K562 (cell line): ENCODE measurements around the gene PDIA2. TPM values are rescaled to one million over a fixed set of nuclear protein-coding genes. Genes with fewer than 3 reads are reported as not detected.

Experiments
- ATAC-seq: fragments of 200-7000 bp; cut with Tn5 transposase; 3 replicates; pipeline ENCODE4 v1.9.1; 2020; ENCODE audit warnings: moderate library complexity
- BruUV-seq: library from RNA; stranded (reverse); fragments of 400-500 nt; replicated peaks from 2 replicates; lab custom pipeline; 2021; lab: Mats Ljungman, UMichigan
- CTCF ChIA-PET: fragments of 300-600 bp; formaldehyde crosslinking; extraction: SDS; loops from one replicate; lab custom pipeline; 2021; ENCODE audit warnings: low intra/inter-chr PET ratio; lab: Yijun Ruan, JAX
- POLR2A ChIA-PET: fragments of 300-600, 350-650 bp; sonication (Branson Sonifier 250); formaldehyde crosslinking; extraction: SDS; loops from one replicate; lab custom pipeline; 2021; ENCODE audit warnings: antibody characterized with exemption, inconsistent platforms; lab: Yijun Ruan, JAX
- DNase-seq, 4 experiments: peaks; one replicate each; pipeline versions ENCODE4 v3.0.0 to v3.0.0-alpha.2; 2011 to 2018; ENCODE audit warnings: low spot score in 3 of 4, mixed read lengths in 3 of 4; ENCODE audit errors: extremely low read depth in 1 of 4
- FAIRE-seq: peaks from 2 replicates; lab custom pipeline; 2011; peaks lifted over from hg19 to GRCh38; lab: Jason Lieb, UNC
- H2AFZ ChIP-seq: 2 replicates; pipeline ENCODE4 v1.6.0; 2011; ENCODE audit warnings: low read depth, low read length, control low read depth, inconsistent platforms
- H3K27ac ChIP-seq: fragments of 200-600 bp; 3 replicates; pipeline ENCODE4 v1.8.0; 2011; ENCODE audit warnings: low read depth, mild to moderate bottlenecking, control low read depth, inconsistent platforms, low read length, moderate library complexity, mixed read lengths; ENCODE audit errors: extremely low read depth
- H3K27me3 ChIP-seq, 2 experiments: fragments of 300-600 bp in 1 of 2; 2 replicates in 1 of 2; 3 replicates in 1 of 2; pipeline versions ENCODE4 v1.6.0 to v1.8.0; 2011; ENCODE audit warnings: inconsistent platforms in 2 of 2, low read length in 2 of 2, mild to moderate bottlenecking in 1 of 2, mixed read lengths in 1 of 2, moderate library complexity in 1 of 2; ENCODE audit not compliant: control insufficient read depth in 2 of 2, insufficient read depth in 2 of 2
- H3K36me3 ChIP-seq: fragments of 300-600 bp; 3 replicates; pipeline ENCODE4 v1.8.0; 2011; ENCODE audit warnings: mild to moderate bottlenecking, low read length, inconsistent platforms; ENCODE audit not compliant: control insufficient read depth, insufficient read depth
- H3K4me1 ChIP-seq, 2 experiments: fragments of 200-600 bp in 1 of 2; replicated peaks in 1 of 2; 2 replicates in 1 of 2; 3 replicates in 1 of 2; pipeline versions ENCODE4 v1.5.1 to v1.8.0; 2011; ENCODE audit warnings: inconsistent platforms in 2 of 2, low read length in 2 of 2, mild to moderate bottlenecking in 1 of 2, mixed read lengths in 1 of 2, moderate library complexity in 1 of 2; ENCODE audit not compliant: control insufficient read depth in 2 of 2, insufficient read depth in 2 of 2
- H3K4me2 ChIP-seq: 2 replicates; pipeline ENCODE4 v1.6.1; 2011; ENCODE audit warnings: low read length, control low read depth, inconsistent platforms, mixed read lengths; ENCODE audit not compliant: insufficient read depth
- H3K4me3 ChIP-seq: fragments of 200-600 bp; sonication (generic), shearing (Covaris generic); 2 replicates; pipeline ENCODE4 v1.5.1; 2016; ENCODE audit warnings: control low read depth, inconsistent platforms
- H3K79me2 ChIP-seq: fragments of 200-600 bp; 3 replicates; pipeline ENCODE4 v1.8.0; 2011; ENCODE audit warnings: low read length, inconsistent platforms; ENCODE audit not compliant: control insufficient read depth, insufficient read depth
- H3K9ac ChIP-seq, 2 experiments: 2 replicates each; pipeline versions ENCODE4 v1.6.0 to v1.6.1; 2011; ENCODE audit warnings: low read depth in 2 of 2, low read length in 2 of 2, control low read depth in 1 of 2, inconsistent platforms in 1 of 2, mild to moderate bottlenecking in 1 of 2, mixed read lengths in 1 of 2; ENCODE audit not compliant: insufficient read depth in 1 of 2
- H3K9me1 ChIP-seq: one replicate; pipeline ENCODE4 v1.6.0; 2011; ENCODE audit warnings: inconsistent platforms, mild to moderate bottlenecking, low read length, moderate library complexity; ENCODE audit not compliant: control insufficient read depth, insufficient read depth
- H3K9me3 ChIP-seq: replicated peaks from 2 replicates; pipeline ENCODE4 v1.5.1; 2011; ENCODE audit warnings: low read depth, low read length, inconsistent platforms; ENCODE audit not compliant: control insufficient read depth, insufficient read depth
- H4K20me1 ChIP-seq: replicated peaks from 2 replicates; pipeline ENCODE4 v1.6.1; 2011; ENCODE audit warnings: low read length, inconsistent platforms, mixed read lengths; ENCODE audit not compliant: control insufficient read depth, insufficient read depth
- PCBP1 ChIP-seq: fragments of 200-400 bp; formaldehyde crosslinking; IDR thresholded peaks from 2 replicates; pipeline ENCODE4 v1.6.1; 2018; ENCODE audit warnings: mild to moderate bottlenecking, low read depth, low read length; ENCODE audit not compliant: poor library complexity, severe bottlenecking
- STAT6 ChIP-seq: sonication (generic); formaldehyde crosslinking; IDR thresholded peaks from 2 replicates; pipeline ENCODE4 v1.8.1; 2023; ENCODE audit warnings: mild to moderate bottlenecking, missing genetic modification reagents
- ZBTB7A ChIP-seq: IDR thresholded peaks from 2 replicates; pipeline ENCODE4 v1.6.1; 2011; ENCODE audit warnings: low read depth, mild to moderate bottlenecking, low read length, moderate library complexity, borderline replicate concordance; ENCODE audit not compliant: control insufficient read depth
- ZNF695 ChIP-seq: fragments of 450-650 bp; formaldehyde crosslinking; IDR thresholded peaks from 2 replicates; pipeline ENCODE4 v1.4.0; 2020; ENCODE audit warnings: mild to moderate bottlenecking, moderate library complexity
- WGBS: fragments of 100-300 bp; shearing (Covaris generic); methylation state at CpG from one replicate; pipeline ENCODE4 v1.1.6; 2016; ENCODE audit warnings: low coverage, mixed read lengths; ENCODE audit not compliant: insufficient coverage; ENCODE audit errors: missing lambda C conversion rate; 5-methylcytosine and 5-hydroxymethylcytosine counted together
- in situ Hi-C: fragments of 300-500 bp; cut with MboI; formaldehyde crosslinking; loops from 4 replicates; pipeline ENCODE4 v1.15.0; 2018; ENCODE audit warnings: inconsistent platforms, mixed read lengths
- intact Hi-C: fragments of 100-400 bp; cut with micrococcal nuclease; formaldehyde crosslinking; loops from 2 replicates; pipeline ENCODE4 v1.14.2; 2022
- polyA plus RNA-seq, 8 experiments: library from polyadenylated mRNA; depleted of rRNA in 4 of 8; stranded (reverse) in 5 of 8; unstranded in 3 of 8; fragments of >200 nt; fragmentation: Nextera tagmentation in 2 of 8; fragmentation: Illumina TruSeq in 1 of 8; extraction: Ambion mirVana in 2 of 8; extraction: Trizol in 1 of 8; gene quantifications; 2 replicates each; pipeline versions ENCODE4 v1.2.1 to v1.2.3, GENCODE V29; 2011 to 2014; ENCODE audit warnings: inconsistent platforms in 1 of 8, missing spikeins in 1 of 8
- total RNA-seq, 7 experiments: library from RNA; depleted of rRNA in 6 of 7; stranded (reverse); fragments of >200 nt in 6 of 7; fragmentation: Illumina TruSeq in 2 of 7; extraction: Trizol in 2 of 7; gene quantifications; 2 replicates each; pipeline versions ENCODE4 v1.2.1 to v1.2.3, GENCODE V29; 2011 to 2021; ENCODE audit warnings: low replicate concordance in 1 of 7

PDIA2 gene
- total and polyA plus RNA-seq, 9 of the 15 experiments (the other 6 are each of a cell fraction or from before 2014, with no cell fraction given), result 0.13 to 0.92 (median 0.23) TPM; not detected in 4

GRCh38 chr16:280005-280460, 2.9 kb upstream of the PDIA2 start:
- TF ChIP-seq PCBP1 (no peak), ZBTB7A (peak; percentile 63; the same call in 1 of the 2 replicates), ZNF695 (no peak), STAT6 (CRISPR knock-in tag) (no peak)
- TF ChIP-seq, all 486 proteins: peak for 1
- DNase-seq (peak in 2 of 4 experiments; percentile 66 to 67), FAIRE-seq (no peak), ATAC-seq (no peak)
- no peaks in the 10 kb centered on the region for H3K27me3 ChIP-seq
- 0 out of 2 replicates have a peak overlapping the region, but pooled peaks have one; percentile 55 for H2AFZ ChIP-seq
- in situ Hi-C loops (no loop called here), intact Hi-C loops (no loop called here)
- H3K9me3 ChIP-seq, result no peaks in the 10 kb centered on the region
- peak overlapping the region; percentile 23 for H3K4me3 ChIP-seq
- BruUV-seq, result no TSS peak
- no peaks in the 10 kb centered on the region for H4K20me1 ChIP-seq
- 13% methylated on average over 24 of the region's 47 CpGs for WGBS
- H3K9ac ChIP-seq, result peak overlapping the region in 1 of 2 experiments; percentile 52; a peak in 1 of 4 replicates
- no peak overlapping the region for H3K4me2 ChIP-seq
- peaks cover 0 to 64% of the 10 kb centered on the region in 2 experiments; a peak in 2 of 5 replicates for H3K4me1 ChIP-seq
- no peaks in the 10 kb centered on the region for H3K79me2 ChIP-seq
- H3K36me3 ChIP-seq, result no peaks in the 10 kb centered on the region
- no peak overlapping the region for H3K27ac ChIP-seq
- ChIA-PET POLR2A (no interaction called here), CTCF (no interaction called here)
- H3K9me1 ChIP-seq, result no peaks in the 10 kb centered on the region
